Upper lobe of left lung (tissue), 6 donors: Measurements from ENCODE around the gene METRN. TPM values are rescaled to one million over a fixed set of nuclear protein-coding genes. Genes with fewer than 3 reads are reported as not detected.
A peak's percentile ranks its signal among the peaks of the same experiment; 100 is the strongest.

Source experiments
- ATAC-seq, 2 donors: fragments of 200-7000 bp; cut with Tn5 transposase; one replicate each; pipeline ENCODE4 v1.9.1; 2022; ENCODE audit warnings: mild to moderate bottlenecking in 2 of 2, moderate library complexity in 2 of 2; ENCODE audit not compliant: low FRiP score in 2 of 2
- DNase-seq, 2 donors: peaks; one replicate each; pipeline ENCODE4 v3.0.0-alpha.2; 2019 to 2020
- H3K27ac ChIP-seq, 4 donors: fragments of 200-600 bp; sonication (generic); one replicate each; pipeline ENCODE4 v1.5.1; 2016 to 2019
- H3K27me3 ChIP-seq, 4 donors: fragments of 200-600 bp; sonication (generic); one replicate each; pipeline ENCODE4 v1.5.1; 2017 to 2019
- H3K36me3 ChIP-seq, 4 donors: fragments of 200-600 bp; sonication (generic); one replicate each; pipeline ENCODE4 v1.5.1; 2016 to 2019
- H3K4me1 ChIP-seq, 4 donors: fragments of 200-600 bp; sonication (generic); one replicate each; pipeline ENCODE4 v1.5.1; 2018 to 2019
- H3K4me3 ChIP-seq, 4 donors: fragments of 200-600 bp; sonication (generic); one replicate each; pipeline ENCODE4 v1.5.1; 2017 to 2019; ENCODE audit warnings: mild to moderate bottlenecking in 2 of 4, moderate library complexity in 1 of 4
- H3K9me3 ChIP-seq, 4 donors: fragments of 200-600 bp; sonication (generic); one replicate each; pipeline ENCODE4 v1.5.1; 2018 to 2019
- CTCF ChIP-seq, 6 experiments: fragments of 450-650 bp in 4 of 6; fragments of 200-600 bp in 2 of 6; sonication (generic) in 2 of 6; IDR thresholded peaks; one replicate each; pipeline ENCODE4 v1.5.1; 2016 to 2019; ENCODE audit warnings: antibody characterized with exemption in 6 of 6
- EP300 ChIP-seq, 4 donors: sonication (generic); formaldehyde crosslinking; IDR thresholded peaks; one replicate each; pipeline ENCODE4 v1.5.1; 2017; ENCODE audit warnings: antibody characterized with exemption in 4 of 4, control low read depth in 2 of 4
- POLR2A ChIP-seq, 4 donors: fragments of 450-650 bp; IDR thresholded peaks; one replicate each; pipeline ENCODE4 v1.5.1; 2016 to 2017; ENCODE audit warnings: antibody characterized with exemption in 4 of 4, mild to moderate bottlenecking in 2 of 4
- POLR2AphosphoS5 ChIP-seq, 2 donors: sonication (generic); formaldehyde crosslinking; IDR thresholded peaks; one replicate each; pipeline ENCODE4 v1.5.1; 2017; ENCODE audit warnings: antibody characterized with exemption in 2 of 2
- WGBS, 2 donors: methylation state at CpG; one replicate each; pipeline ENCODE4 v1.1.5; 2017 to 2018; 5-methylcytosine and 5-hydroxymethylcytosine counted together
- total RNA-seq, 6 donors: library from RNA; depleted of rRNA in 4 of 6; stranded (reverse); fragments of >200 nt in 4 of 6; gene quantifications; one replicate each; pipeline versions ENCODE4 v1.1.0 to v1.2.1, GENCODE V29; 2016 to 2021
- donor health status: DM: no; HTN: no; CAD: no; lungs with moderate emphysema.
- donor health status: DM: no; HTN: yes; CAD: no; lungs with severe emphysema.

The METRN gene
- total RNA-seq, 6 donors from 2014 or later: 22.0 to 56.0 (median 40.8) TPM

- Histone ChIP-seq H3K27me3 (no peaks in the 10 kb centered on the region), H3K36me3 (peaks cover 8 to 39% (median 23%) of the 10 kb centered on the region in 4 donors), H3K4me3 (peak overlapping the region in 1 of 4 donors; percentile 69), H3K27ac (no peak overlapping the region), H3K9me3 (no peaks in the 10 kb centered on the region), H3K4me1 (peaks cover 43 to 69% (median 51%) of the 10 kb centered on the region in 4 donors)
- 88 to 91% methylated on average over 27 to 36 of the region's 36 CpGs for WGBS, 2 donors
- TF ChIP-seq POLR2AphosphoS5 (IDR thresholded peaks at IDR 0.05) (no peak), CTCF (IDR thresholded peaks at IDR 0.05) (no peak), POLR2A (IDR thresholded peaks at IDR 0.05) (no peak), EP300 (IDR thresholded peaks at IDR 0.05) (no peak)
- DNase-seq (peak in 1 of 2 donors; percentile 65), ATAC-seq (no peak)
Observed at GRCh38 chr16:682493-683395, 32.2 kb upstream of the METRN start.

- ATAC-seq (no peak), DNase-seq (no peak)
- H3K36me3 ChIP-seq: peaks cover 8 to 39% (median 23%) of the 10 kb centered on the region in 4 donors
- H3K27me3 ChIP-seq: no peaks in the 10 kb centered on the region
- peak overlapping the region; percentile 69 to 84 (median 77) for H3K4me3 ChIP-seq
- H3K9me3 ChIP-seq: no peaks in the 10 kb centered on the region
- 33 to 43% methylated on average over 16 to 20 of the region's 57 CpGs for WGBS, 2 donors
- TF ChIP-seq POLR2AphosphoS5 (IDR thresholded peaks at IDR 0.05) (no peak), POLR2A (IDR thresholded peaks at IDR 0.05) (no peak), CTCF (IDR thresholded peaks at IDR 0.05) (no peak), EP300 (IDR thresholded peaks at IDR 0.05) (no peak)
- peak overlapping the region; percentile 67 to 86 (median 82) for H3K27ac ChIP-seq
- peaks cover 43 to 73% (median 53%) of the 10 kb centered on the region in 4 donors for H3K4me1 ChIP-seq
Observed at GRCh38 chr16:683396-684070, 31.4 kb upstream of the METRN start.

- Histone ChIP-seq H3K4me1 (peaks cover 47 to 76% (median 57%) of the 10 kb centered on the region in 4 donors), H3K4me3 (peak within 1 kb of the TSS; percentile 69 to 84 (median 77)), H3K9me3 (no peaks in the 10 kb centered on the region), H3K36me3 (peaks cover 8 to 39% (median 23%) of the 10 kb centered on the region in 4 donors), H3K27ac (peak within 1 kb of the TSS; percentile 67 to 86 (median 82)), H3K27me3 (no peaks in the 10 kb centered on the region)
- ATAC-seq (peak; percentile 85 to 86), DNase-seq (peak; percentile 98)
- TF ChIP-seq CTCF (IDR thresholded peaks at IDR 0.05) (peak in 1 of 6 experiments; percentile 29), POLR2AphosphoS5 (IDR thresholded peaks at IDR 0.05) (peak; percentile 75 to 82), EP300 (IDR thresholded peaks at IDR 0.05) (no peak), POLR2A (IDR thresholded peaks at IDR 0.05) (peak in 1 of 4 donors; percentile 74)
- 0 to 5% methylated on average over 12 to 41 of the region's 91 CpGs for WGBS, 2 donors
Observed at GRCh38 chr16:684071-684794, 30.7 kb upstream of the METRN start, which contains the start of gene JMJD8. TSS of gene JMJD8 (minus strand) at chr16:684334. CDS start at chr16:684319, 15 bp downstream.

- Histone ChIP-seq H3K4me1 (peaks cover 48 to 76% (median 61%) of the 10 kb centered on the region in 4 donors), H3K9me3 (no peaks in the 10 kb centered on the region), H3K36me3 (peaks cover 8 to 39% (median 23%) of the 10 kb centered on the region in 4 donors), H3K4me3 (peak overlapping the region in 3 of 4 donors; percentile 69 to 84 (median 76)), H3K27me3 (no peaks in the 10 kb centered on the region), H3K27ac (peak overlapping the region; percentile 67 to 86 (median 82))
- no peak for ATAC-seq
- no peak for TF ChIP-seq EP300 (IDR thresholded peaks at IDR 0.05)
- TF ChIP-seq POLR2AphosphoS5 (IDR thresholded peaks at IDR 0.05): no peak
- 95 to 96% methylated on average over 34 to 58 of the region's 61 CpGs for WGBS, 2 donors
- DNase-seq: peak in 1 of 2 donors; percentile 87
Observed at GRCh38 chr16:684961-685696, 29.8 kb upstream of the METRN start.
